HG03135 (cell line): ENCODE measurements around the gene CCNB2.
"Not testable (repeated sequence)": the region's sequence is repeated elsewhere in the genome, so short reads cannot be mapped to it uniquely, and the experiment has no call there.

ENCODE experiments used
- ATAC-seq: cut with Tn5 transposase; IDR thresholded peaks from one replicate; pipeline ENCODE4 v1.9.1; 2021; ENCODE audit warnings: mild to moderate bottlenecking, moderate library complexity; ENCODE audit not compliant: unreplicated experiment

CCNB2 gene

DNA sequence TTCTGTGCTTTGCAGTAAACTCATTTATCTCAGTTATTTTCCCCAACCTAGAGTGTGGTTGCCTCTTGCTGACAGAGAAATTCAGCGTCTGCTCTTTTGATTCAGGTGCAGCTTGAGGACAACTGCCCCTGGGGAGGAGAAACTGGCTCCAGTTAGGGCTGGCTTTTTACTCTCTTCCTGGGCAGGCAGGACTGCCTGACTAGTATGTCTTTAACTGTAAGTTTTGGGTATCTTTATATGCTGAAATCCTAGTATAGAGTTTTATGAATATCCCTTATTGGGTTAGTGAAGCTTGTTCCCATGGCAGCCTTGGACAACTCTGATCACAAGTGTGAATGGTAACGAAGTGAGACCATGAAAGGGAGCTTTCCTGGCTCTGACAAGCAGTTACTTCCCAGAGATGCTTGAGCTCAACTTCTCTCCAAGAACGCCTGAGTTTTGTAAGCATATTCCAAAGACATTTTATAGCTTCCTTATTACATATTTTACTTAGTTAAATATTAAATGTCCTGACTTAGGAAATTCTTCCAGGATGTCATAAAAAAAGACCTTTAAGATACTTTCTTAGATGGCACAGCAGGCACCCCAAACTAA is 27.1 kb downstream of the CCNB2 start:
- no peak for ATAC-seq

DNA sequence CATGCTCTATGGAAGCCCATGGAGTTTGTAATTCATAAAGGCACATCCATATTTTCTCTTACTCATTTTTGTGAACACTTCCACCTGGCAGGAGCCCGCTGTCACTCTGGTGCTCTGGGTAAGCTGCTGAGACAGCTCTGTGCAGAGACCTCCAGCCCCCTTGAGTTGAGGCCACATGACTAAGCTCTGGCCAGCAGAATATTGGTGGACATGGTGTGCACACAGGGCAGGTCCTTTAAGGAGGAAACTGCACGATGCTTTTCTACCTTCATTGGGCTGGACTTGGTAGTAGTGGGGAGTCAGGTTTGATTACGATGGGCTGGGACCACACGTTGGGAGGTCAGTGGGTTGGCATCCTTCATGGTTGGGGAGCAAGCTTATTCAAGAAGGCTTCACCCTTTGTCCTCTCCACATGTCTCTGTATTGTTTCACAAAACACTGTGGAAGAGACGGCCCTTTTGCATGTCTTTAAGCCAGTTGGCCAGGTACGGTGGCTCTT is 29.0 kb downstream of the CCNB2 start:
- ATAC-seq = no peak

DNA sequence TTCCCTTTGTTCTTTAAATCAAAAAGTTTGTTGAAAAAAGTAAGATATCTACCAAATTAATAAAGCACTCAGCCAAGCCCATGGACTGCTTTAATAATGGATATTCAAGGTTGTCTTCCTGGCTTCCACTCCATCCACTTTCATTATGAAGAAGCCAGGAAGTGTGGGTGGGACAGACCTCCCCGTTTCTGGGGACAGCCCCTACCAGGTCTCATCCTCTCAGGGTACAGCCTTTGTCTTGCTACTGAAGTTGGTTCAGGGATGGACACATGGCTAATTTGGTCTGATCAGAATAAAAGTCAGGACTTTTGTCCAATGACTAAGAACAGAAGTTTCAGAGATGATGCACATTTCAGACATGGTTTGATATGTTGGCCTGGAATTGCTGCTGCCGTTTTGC is 32.6 kb downstream of the CCNB2 start:
- ATAC-seq = no peak

DNA sequence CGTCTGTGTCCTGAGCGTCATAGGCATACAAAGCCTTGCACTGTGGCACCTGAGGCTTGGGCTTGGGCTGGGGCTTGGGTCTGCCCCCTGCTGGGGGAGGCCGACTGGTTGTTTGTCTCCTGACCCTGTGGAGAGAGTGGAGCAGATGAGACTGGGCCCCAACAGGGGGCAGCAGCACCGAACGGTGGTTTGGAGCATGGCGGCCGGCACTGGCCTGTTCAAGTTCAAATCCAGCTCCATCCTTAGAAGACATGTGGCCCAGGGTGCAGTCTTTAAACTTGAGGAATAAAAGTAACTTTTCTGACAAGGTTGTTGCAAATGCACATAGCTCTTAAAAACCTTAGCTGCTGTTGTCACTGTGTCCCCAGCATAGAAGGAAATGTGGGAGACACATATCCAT is 33.3 kb downstream of the CCNB2 start:
- ATAC-seq = no peak

DNA sequence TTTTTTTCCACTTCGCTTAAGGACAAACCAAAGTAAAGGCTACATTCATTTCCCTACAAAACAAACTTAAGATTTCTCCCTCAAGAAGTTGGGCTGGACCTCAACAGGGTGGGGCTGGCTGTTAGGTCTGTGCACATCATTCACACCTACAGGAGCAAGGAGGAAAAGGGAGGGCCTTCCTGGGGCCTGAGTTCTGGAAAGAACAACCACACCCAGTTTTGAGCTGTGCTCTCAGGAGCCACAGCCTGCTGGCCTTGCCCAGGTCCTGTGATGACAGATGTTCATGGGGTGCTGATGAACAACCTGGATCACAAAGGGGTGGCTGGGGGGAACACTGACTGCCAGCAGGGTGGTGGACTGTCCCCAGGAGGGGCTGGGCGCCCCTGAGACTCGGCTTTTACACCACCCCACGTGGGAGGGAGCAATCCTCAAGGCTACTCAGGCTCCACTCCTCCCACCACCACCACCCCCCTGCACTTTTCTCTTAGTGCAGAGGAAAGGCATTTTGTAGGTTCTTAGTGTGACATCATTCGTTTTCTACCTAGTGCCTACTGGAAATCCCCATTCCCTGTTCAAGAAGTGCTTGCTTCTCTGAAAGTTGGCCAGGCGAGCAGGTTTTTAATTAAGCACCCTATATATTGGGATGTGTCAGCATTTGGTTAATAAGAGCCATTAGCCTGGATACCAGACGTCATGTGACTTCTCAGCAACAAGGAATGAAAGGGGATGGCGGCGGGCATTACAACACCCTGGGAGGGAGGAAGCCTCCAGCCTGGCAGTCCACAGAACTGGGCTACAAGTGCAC is 35.7 kb downstream of the CCNB2 start:
- ATAC-seq = no peak

DNA sequence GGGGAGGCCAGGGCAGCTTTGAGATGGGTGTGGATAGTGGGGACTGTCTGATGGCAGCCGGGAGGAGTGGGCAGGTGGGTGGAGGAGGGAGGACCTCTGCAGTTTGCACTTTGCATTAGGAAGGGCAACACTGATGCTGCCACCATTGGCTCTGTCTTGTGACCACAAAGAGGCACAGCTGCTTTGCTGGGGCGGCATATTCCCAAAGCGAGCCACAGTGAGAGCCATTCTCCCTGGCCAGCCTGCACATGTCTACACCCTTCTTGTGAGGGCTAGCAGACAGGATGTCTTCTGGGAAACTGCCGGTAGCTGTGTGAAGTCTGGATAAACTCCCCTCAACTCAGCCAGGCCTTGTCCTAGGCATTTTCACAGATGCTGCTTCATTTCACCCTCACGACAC is 38.3 kb downstream of the CCNB2 start:
- no peak for ATAC-seq

DNA sequence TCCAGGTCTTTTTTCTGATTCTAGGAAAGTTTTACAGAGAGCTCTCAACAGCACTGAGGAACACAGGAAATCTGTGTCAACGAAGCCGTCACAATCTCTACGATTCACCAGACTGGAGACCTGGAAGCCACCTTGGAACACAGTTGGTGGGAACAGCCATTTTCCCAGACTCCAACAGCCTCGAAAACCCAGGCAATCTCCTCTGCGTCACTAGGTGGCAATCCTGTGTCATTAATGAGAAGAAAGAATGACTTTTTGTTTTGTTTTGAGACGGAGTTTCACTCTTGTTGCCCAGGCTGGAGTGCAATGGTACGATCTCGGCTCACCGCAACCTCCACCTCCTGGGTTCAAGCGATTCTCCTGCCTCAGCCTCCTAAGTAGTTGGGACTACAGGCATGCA is 39.6 kb downstream of the CCNB2 start:
- not testable (repeated sequence) for ATAC-seq

DNA sequence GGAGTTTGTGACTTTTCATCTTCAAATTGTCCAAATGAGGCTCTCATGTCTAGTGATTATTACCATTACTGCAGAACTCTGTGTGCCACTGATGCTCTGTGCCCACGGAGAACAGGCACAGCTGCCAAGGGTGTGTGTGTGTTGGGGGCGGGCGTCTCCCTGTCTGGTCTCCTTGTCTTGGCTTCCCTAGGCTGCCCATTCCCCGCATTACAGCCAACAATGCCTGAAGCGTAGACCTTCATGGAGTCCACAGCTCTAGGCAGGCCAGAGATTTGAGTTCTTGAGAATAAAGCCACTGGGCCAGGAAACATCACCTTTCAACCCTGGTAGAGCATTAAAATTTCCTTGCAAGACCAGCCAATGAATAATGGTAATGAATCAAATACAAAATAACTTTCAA is 42.7 kb downstream of the CCNB2 start:
- ATAC-seq = no peak

DNA sequence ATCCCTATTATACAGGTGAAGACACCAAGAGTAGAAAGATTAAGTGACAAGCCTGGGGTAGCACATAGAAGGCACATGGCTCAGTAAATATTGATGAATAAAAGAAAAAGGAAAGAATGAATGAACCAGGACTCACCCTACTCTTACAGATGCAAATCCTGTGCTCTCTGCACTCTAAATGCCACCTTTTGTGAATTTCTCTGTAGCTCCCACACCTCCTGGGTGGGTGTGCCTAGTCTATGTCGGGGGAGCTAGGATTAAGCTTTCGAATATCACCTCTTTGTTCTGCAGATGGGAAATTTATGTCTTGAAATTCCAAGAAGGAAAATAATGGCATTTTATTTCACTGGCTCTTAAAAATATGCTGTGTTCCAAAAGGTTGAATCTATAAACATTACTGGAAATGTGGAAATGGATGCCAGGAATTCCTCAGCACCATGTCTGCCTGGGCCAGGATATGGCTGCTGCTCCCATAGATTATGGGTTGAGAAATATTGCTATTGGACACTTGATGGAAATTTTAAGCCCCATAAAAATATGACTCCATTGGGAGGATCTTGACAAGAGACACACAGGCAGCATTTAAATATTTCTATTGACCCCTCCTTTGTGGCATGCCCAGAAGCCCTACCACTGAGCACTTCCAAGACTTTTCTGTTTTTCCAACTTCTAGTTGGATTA is 43.3 kb downstream of the CCNB2 start:
- no peak for ATAC-seq

DNA sequence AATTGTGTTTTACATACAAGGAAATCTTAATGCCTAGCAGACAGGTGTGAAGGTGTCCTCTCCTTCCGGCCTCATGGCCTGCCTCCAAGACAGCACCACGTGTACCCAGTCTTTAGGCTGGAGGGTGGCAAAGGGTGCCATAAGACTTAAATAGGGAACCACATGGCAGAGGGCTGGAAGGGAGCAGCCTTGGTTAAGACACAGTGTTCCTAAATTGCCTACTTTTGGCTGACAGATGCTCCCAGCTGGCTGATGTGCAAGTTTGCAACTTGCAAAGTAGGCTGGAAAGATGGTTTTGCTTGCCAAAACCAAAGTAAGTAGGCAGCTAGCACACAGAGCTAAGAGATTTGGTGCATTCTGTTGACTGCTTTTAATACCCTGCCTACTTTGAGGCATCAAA is 45.2 kb downstream of the CCNB2 start:
- ATAC-seq = no peak

DNA sequence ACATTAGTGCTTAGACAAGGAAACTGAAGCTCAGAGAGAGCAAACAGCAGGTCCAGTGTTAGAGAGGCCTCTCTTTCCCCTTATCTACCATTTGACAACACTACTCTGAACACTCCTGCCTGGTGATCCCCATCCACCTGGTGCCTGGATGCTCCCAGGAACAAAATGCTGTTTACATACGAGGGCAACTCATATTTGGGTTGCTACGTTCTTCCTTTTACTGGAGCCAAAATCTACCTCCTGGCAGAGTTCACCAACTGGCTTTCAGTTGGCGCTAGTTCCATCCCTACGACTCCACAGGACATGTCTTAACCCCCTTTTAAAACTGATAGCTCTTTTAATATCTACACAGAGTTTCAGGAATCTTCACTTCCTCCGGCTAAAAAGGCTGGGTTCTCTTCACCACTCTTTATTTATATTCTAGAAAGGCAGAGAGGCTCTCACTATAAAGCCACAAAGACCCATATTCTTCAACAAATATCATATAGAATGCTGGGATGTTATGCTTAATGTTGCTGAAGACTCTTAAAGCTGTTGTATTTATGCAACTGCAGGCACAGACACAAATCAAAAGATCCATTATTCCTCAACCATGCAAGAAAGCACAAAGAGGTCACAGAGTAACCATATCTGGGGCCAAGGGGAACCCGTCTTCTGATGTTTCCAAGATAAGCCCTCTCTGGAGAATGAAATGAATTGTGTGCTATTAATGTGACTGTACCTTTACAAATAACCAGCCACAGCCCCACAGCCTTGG is 47.9 kb downstream of the CCNB2 start:
- ATAC-seq = no peak

DNA sequence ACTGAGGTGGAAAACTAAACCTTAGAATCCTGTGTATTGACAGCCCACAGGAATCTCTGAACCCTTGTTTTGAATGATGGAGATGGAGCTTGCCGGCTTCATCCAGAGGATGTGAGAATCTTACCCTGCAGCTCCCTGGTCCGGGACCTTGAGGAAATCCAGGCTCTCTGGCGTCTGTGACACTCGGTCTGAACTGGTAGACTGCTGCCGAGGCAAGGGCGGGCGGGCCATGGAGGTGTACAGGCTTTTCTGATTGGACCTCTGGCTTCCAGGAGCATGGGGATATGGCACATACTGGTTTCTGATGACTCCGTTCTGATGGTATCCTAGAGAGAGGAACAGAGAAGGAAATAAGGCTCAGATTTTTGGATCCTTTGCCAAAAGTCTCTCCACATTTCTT is 48.5 kb downstream of the CCNB2 start:
- ATAC-seq = no peak

DNA sequence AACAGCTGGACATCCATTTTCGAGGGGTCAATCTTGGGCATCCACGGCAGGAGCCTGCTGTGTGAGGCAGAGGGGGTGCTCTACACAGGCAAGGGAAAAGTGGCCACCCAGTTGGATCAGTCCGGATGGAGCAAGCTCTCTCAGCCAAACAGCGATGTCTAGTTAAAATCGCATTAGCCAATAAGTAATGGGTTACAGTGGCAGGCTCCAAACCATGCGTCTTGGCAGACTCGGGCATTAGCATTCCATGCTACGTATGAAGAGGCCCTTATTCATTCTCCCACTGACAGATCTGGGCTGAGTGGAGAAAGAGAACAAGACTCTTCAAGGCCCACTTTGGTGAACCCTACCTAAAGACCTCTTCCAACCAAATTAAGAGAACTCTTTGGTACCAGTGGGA is 49.3 kb downstream of the CCNB2 start:
- no peak for ATAC-seq

DNA sequence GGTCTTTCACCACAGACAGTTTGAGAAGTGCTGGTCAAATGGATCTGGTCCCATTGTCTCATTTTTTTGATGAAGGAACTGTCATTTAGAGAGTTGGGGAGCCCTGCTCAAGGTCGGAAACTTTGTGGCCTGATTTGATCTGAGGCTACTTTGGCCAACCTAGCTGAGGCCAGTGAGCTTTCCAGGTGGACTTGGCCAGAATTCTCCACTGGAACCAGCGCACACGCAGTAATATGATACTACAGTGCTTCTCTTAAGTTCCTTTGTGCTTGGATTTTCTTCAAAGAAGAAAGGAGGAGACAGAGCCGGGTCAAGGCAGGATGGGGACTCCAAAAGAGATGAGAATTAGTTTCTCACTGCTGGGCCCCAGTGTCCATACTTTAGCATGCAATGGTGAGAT is 50.5 kb downstream of the CCNB2 start:
- ATAC-seq = no peak

DNA sequence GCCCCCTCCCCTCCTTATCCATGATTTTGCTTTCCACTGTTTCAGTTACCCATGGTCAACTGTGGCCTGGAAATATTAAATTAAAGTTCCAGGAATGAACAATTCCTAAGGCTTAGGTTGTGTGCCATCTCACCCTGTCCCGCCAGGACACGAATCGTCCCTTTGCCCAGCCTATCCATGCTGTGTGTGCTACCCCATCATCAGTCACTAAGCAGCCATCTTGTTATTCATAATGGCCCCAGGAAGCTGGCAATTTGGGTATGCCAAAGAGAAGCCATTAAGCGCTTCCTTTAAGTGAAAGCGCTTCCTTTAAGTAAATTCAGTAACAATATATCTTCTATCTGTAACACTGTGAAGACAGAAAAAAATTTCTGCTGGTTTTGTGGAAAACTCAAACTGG is 52.5 kb downstream of the CCNB2 start:
- no peak for ATAC-seq

DNA sequence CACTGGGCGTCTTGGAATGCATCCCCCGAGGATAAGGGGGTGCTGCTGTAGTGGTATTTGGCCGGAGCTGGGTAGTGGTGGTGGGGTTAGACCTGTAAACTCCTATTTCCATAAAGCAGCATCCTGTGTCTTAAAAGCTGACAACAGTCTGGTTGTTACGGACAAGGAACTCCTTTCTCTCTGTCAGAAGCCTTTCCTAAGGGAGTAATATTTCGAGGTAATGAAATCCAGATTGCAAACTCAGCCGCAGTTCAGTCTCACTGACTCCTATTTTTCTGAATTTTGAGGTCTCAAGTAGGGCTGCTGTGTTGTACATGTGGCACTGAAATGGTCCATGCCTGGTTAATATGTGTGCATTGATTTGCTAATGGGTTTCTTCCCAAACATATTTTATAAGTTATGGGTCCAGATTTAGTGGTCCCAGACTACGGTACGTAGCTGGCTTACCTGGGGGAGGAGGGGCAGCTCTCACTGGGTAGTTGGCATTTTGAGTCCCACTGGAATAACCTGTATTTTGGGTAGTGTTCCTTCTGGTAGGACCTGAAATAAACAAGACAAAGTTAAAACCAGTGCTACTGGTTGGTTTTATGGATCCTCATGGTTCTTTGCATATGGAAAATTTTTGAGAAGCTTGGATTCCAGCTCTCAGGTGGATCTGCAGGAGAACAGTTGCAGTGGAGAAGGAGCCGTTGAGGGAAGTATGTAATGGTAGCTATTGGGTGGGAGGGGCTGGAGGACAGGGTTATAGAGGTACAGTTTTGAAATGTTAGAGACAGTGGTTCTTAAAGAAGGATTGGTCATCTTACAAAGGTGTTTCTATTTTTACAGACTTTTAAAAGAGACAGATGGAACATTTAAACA is 53.1 kb downstream of the CCNB2 start:
- no peak for ATAC-seq

DNA sequence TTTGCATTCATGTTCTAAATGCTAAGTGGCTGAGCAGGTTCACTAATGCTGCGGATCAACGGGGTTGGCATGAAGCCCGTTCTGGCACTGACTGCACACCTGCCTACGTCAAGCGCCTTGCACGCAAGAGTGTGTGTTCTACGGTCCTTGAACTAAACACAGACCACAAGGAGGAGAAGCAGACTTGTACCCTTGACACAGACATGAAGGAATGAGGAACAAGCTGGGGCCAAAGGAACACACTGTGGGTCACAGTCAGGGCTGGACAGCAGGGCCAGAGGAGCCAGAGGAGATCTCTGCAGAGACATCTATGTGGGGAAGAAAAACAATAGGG is 53.7 kb downstream of the CCNB2 start:
- no peak for ATAC-seq

DNA sequence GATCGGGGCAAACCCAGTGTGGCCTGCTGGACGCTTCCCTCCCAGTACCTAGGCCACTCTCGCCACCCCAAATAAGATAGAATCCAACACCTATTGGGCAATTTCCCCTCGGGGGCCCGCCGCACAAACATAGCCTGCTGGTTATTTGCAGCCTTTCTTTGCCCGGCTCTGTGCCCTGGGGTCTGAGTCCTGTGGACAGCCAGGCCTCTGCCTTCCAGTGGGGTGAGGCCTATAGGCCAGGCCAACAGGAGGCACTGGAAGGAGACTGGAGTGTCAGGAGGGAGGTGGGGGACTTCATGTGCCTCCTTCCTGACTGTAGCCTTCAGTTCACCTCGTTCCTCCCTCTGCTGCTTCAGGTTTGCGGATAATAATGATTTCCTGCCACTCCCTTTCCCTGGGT is 54.3 kb downstream of the CCNB2 start:
- ATAC-seq = no peak

DNA sequence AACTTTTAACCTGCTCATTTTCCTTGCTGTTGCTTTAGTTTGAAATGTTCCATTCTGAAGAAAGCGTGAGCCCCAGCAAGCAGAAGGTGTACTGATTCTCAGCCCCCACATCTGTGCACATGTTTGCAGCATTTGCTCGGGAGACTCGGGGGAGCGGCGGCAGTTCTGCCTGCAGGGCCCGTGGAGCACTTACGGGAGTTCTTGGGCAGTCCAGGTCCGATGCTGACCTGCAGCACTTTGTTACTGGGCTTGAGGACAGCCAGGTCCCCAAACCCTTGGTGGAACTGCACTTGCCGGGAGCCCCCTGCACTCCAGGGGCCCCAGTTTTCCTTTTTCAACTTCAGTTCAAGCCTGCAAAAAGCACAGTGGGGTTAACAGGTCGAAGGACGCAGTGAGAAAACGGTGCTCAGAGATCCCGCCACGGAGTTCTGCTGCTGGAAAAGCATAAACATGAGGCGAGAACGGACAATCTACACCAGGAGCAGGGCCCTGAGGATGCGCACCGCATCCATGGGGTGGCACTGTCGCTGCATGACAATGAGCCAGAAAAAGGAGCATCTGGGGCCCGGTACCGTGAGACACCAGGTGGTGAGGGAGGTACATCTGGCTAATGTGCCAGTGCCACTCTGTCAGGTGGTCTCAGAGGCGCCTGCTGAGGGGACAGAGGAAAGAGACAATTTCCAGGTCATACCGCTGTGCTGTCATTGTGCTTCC is 56.1 kb downstream of the CCNB2 start:
- ATAC-seq = no peak

DNA sequence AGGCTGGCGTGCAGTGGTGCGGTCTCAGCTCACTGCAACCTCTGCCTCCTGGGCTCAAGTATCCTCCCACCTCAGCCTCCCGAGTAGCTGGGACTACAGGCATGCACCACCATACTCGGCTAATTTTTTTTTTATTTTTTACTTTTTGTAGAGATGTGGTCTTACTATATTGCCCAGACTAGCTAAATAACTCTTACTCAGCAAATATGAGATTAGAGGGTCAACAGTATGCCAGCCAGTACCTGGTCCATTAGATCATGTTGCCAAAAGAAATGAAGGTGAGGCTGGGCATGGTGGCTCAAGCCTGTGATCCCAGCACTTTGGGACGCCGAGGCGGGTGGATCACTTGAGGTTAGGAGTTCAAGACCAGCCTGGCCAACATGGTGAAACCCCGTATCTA is 57.1 kb downstream of the CCNB2 start:
- ATAC-seq = not testable (repeated sequence)
